H9 (cell line): ENCODE data around the gene CACNB2. TPM values are rescaled to one million over a fixed set of nuclear protein-coding genes. Genes with fewer than 3 reads are reported as not detected.

ENCODE experiments used
- DNase-seq: peaks from one replicate; pipeline ENCODE4 v3.0.0-alpha.2; 2017
- H2AFZ ChIP-seq: one replicate; pipeline ENCODE4 v1.6.1; 2013; ENCODE audit warnings: mild to moderate bottlenecking, low read length, control low read depth, moderate library complexity
- H2AK5ac ChIP-seq: 2 replicates; pipeline ENCODE4 v1.6.1; 2013; ENCODE audit warnings: low read length, control low read depth, mixed read lengths; ENCODE audit not compliant: insufficient read length
- H2BK120ac ChIP-seq: one replicate; pipeline ENCODE4 v1.6.1; 2013; ENCODE audit warnings: low read depth, mild to moderate bottlenecking, low read length, control low read depth, inconsistent platforms; ENCODE audit not compliant: poor library complexity, severe bottlenecking
- H2BK12ac ChIP-seq: 2 replicates; pipeline ENCODE4 v1.6.1; 2013; ENCODE audit warnings: low read length, control low read depth, mixed read lengths, low read depth; ENCODE audit not compliant: insufficient read length
- H2BK15ac ChIP-seq: 2 replicates; pipeline ENCODE4 v1.6.1; 2013; ENCODE audit warnings: low read depth, low read length, control low read depth
- H2BK20ac ChIP-seq: one replicate; pipeline ENCODE4 v1.6.1; 2013; ENCODE audit warnings: low read depth, mild to moderate bottlenecking, low read length, control low read depth, inconsistent platforms; ENCODE audit not compliant: poor library complexity, severe bottlenecking
- H2BK5ac ChIP-seq: 2 replicates; pipeline ENCODE4 v1.6.1; 2013; ENCODE audit warnings: low read length, control low read depth, mixed read lengths; ENCODE audit not compliant: insufficient read length
- H3K14ac ChIP-seq: 2 replicates; pipeline ENCODE4 v1.6.1; 2013; ENCODE audit warnings: low read length, control low read depth; ENCODE audit not compliant: insufficient read depth
- H3K18ac ChIP-seq: 2 replicates; pipeline ENCODE4 v1.6.1; 2013; ENCODE audit warnings: low read depth, mild to moderate bottlenecking, mixed read lengths, low read length, control low read depth; ENCODE audit not compliant: insufficient read length
- H3K23ac ChIP-seq: 2 replicates; pipeline ENCODE4 v1.6.1; 2013; ENCODE audit warnings: low read length, control low read depth, mixed read lengths, low read depth; ENCODE audit not compliant: insufficient read length
- H3K23me2 ChIP-seq: 2 replicates; pipeline ENCODE4 v1.6.1; 2013; ENCODE audit warnings: low read depth, mild to moderate bottlenecking, mixed read lengths, low read length, control low read depth; ENCODE audit not compliant: insufficient read length, poor library complexity, severe bottlenecking
- H3K27ac ChIP-seq: 2 replicates; pipeline ENCODE4 v1.5.1; 2013; ENCODE audit warnings: low read length, control low read depth, mixed read lengths, low read depth; ENCODE audit not compliant: insufficient read length
- H3K27me3 ChIP-seq: 2 replicates; pipeline ENCODE4 v1.6.1; 2013; ENCODE audit warnings: low read length, control low read depth, inconsistent platforms; ENCODE audit not compliant: insufficient read depth
- H3K4ac ChIP-seq: 2 replicates; pipeline ENCODE4 v1.6.1; 2013; ENCODE audit warnings: low read depth, mild to moderate bottlenecking, control low read depth, inconsistent platforms, low read length, moderate library complexity
- H3K4me1 ChIP-seq: 2 replicates; pipeline ENCODE4 v1.6.1; 2013; ENCODE audit warnings: low read length, control low read depth, inconsistent platforms; ENCODE audit not compliant: insufficient read depth
- H3K4me2 ChIP-seq: 2 replicates; pipeline ENCODE4 v1.6.1; 2013; ENCODE audit warnings: low read length, control low read depth, mixed read lengths; ENCODE audit not compliant: insufficient read length, insufficient read depth
- H3K56ac ChIP-seq: 2 replicates; pipeline ENCODE4 v1.6.1; 2013; ENCODE audit warnings: low read depth, mild to moderate bottlenecking, mixed read lengths, low read length, control low read depth; ENCODE audit not compliant: insufficient read length
- H3K79me1 ChIP-seq: 2 replicates; pipeline ENCODE4 v1.6.1; 2013; ENCODE audit warnings: low read depth, mild to moderate bottlenecking, moderate library complexity, low read length, control low read depth, inconsistent platforms; ENCODE audit not compliant: insufficient read depth, poor library complexity, severe bottlenecking
- H3K79me2 ChIP-seq: 2 replicates; pipeline ENCODE4 v1.6.1; 2013; ENCODE audit warnings: low read length, control low read depth, inconsistent platforms; ENCODE audit not compliant: insufficient read depth
- H3K9ac ChIP-seq: 2 replicates; pipeline ENCODE4 v1.6.1; 2013; ENCODE audit warnings: low read length, control low read depth, mixed read lengths; ENCODE audit not compliant: insufficient read length; ENCODE audit errors: extremely low read depth
- H3K9me3 ChIP-seq: one replicate; pipeline ENCODE4 v1.6.1; 2013; ENCODE audit warnings: low read depth, low read length, inconsistent platforms; ENCODE audit not compliant: control insufficient read depth
- H3T11ph ChIP-seq: one replicate; pipeline ENCODE4 v1.6.1; 2013; ENCODE audit warnings: mild to moderate bottlenecking, low read length, control low read depth, inconsistent platforms
- H4K20me1 ChIP-seq: one replicate; pipeline ENCODE4 v1.6.1; 2013; ENCODE audit not compliant: control insufficient read depth, insufficient read length, insufficient read depth
- H4K5ac ChIP-seq: 2 replicates; pipeline ENCODE4 v1.6.1; 2013; ENCODE audit warnings: low read depth, mild to moderate bottlenecking, mixed read lengths, low read length, control low read depth; ENCODE audit not compliant: insufficient read length
- H4K8ac ChIP-seq: replicated peaks from 2 replicates; pipeline ENCODE4 v1.6.1; 2013; ENCODE audit warnings: low read length, control low read depth, mixed read lengths, low read depth; ENCODE audit not compliant: insufficient read length
- H4K91ac ChIP-seq: 2 replicates; pipeline ENCODE4 v1.6.1; 2013; ENCODE audit warnings: low read depth, mild to moderate bottlenecking, moderate library complexity, mixed read lengths, low read length, control low read depth; ENCODE audit not compliant: insufficient read length
- H3K27ac Mint-ChIP-seq, 3 experiments: 2 replicates in 2 of 3; 3 replicates in 1 of 3; pipeline ENCODE4 v1.8.0; 2020 to 2021; ENCODE audit warnings: mixed read lengths in 3 of 3, mild to moderate bottlenecking in 1 of 3, moderate library complexity in 1 of 3
- H3K27me3 Mint-ChIP-seq: 2 replicates; pipeline ENCODE4 v1.8.0; 2021; ENCODE audit warnings: low read depth, mild to moderate bottlenecking, moderate library complexity, mixed read lengths
- H3K36me3 Mint-ChIP-seq, 3 experiments: 2 replicates in 2 of 3; 3 replicates in 1 of 3; pipeline ENCODE4 v1.8.0; 2020 to 2021; ENCODE audit warnings: low read depth in 3 of 3, mixed read lengths in 3 of 3; ENCODE audit not compliant: insufficient read depth in 1 of 3
- H3K4me1 Mint-ChIP-seq, 2 experiments: 2 replicates each; pipeline ENCODE4 v1.8.0; 2020; ENCODE audit warnings: mixed read lengths in 2 of 2
- H3K4me3 Mint-ChIP-seq, 2 experiments: 2 replicates in 1 of 2; 3 replicates in 1 of 2; pipeline ENCODE4 v1.8.0; 2020 to 2021; ENCODE audit warnings: mild to moderate bottlenecking in 2 of 2, mixed read lengths in 2 of 2, moderate library complexity in 1 of 2
- H3K9me3 Mint-ChIP-seq, 2 experiments: 2 replicates in 1 of 2; 3 replicates in 1 of 2; pipeline ENCODE4 v1.8.0; 2020; ENCODE audit warnings: mild to moderate bottlenecking in 2 of 2, mixed read lengths in 2 of 2, moderate library complexity in 1 of 2
- WGBS: extraction: QIAGEN DNeasy Blood & Tissue Kit; methylation state at CpG from one replicate; pipeline ENCODE4 v1.1.7; 2013; ENCODE audit warnings: missing lambda C conversion rate, low lambda C conversion rate, mixed read lengths; ENCODE audit not compliant: insufficient read length; ENCODE audit errors: extremely low coverage; 5-methylcytosine and 5-hydroxymethylcytosine counted together
- total RNA-seq: library from RNA; stranded (reverse); gene quantifications from 2 replicates; pipeline ENCODE4 v1.2.1, GENCODE V29; 2021
- TF ChIP-seq, protein P1 (sequence below): fragments of 200-600 bp; sonication (generic); conservative IDR thresholded peaks from 3 replicates; pipeline ENCODE4 v1.8.0; 2021; ENCODE audit warnings: antibody characterized with exemption, mild to moderate bottlenecking

The CACNB2 gene
- total RNA-seq, 1 experiment from 2014 or later = 2.6 TPM

GRCh38 chr10:18310761-18311160, 170.5 kb downstream of the CACNB2 start:
- H3K79me1 ChIP-seq = no peaks in the 10 kb centered on the region
- no CpG with 5 or more reads among the region's 2 CpGs for WGBS
- DNase-seq = no peak

More at GRCh38 chr10:18310761-18311160, 170.5 kb downstream of the CACNB2 start:
- H4K5ac ChIP-seq = no peak overlapping the region
- no peak overlapping the region for H3K14ac ChIP-seq
- no peak overlapping the region for H2BK120ac ChIP-seq
- no peak overlapping the region for H4K8ac ChIP-seq
- peaks cover 3 to 4% of the 10 kb centered on the region in 2 experiments; a peak in 2 of 4 replicates for H3K4me1 Mint-ChIP-seq
- H4K20me1 ChIP-seq = no peaks in the 10 kb centered on the region
- TF ChIP-seq, protein P1, sequence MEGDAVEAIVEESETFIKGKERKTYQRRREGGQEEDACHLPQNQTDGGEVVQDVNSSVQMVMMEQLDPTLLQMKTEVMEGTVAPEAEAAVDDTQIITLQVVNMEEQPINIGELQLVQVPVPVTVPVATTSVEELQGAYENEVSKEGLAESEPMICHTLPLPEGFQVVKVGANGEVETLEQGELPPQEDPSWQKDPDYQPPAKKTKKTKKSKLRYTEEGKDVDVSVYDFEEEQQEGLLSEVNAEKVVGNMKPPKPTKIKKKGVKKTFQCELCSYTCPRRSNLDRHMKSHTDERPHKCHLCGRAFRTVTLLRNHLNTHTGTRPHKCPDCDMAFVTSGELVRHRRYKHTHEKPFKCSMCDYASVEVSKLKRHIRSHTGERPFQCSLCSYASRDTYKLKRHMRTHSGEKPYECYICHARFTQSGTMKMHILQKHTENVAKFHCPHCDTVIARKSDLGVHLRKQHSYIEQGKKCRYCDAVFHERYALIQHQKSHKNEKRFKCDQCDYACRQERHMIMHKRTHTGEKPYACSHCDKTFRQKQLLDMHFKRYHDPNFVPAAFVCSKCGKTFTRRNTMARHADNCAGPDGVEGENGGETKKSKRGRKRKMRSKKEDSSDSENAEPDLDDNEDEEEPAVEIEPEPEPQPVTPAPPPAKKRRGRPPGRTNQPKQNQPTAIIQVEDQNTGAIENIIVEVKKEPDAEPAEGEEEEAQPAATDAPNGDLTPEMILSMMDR = no peak
- no peak overlapping the region for H2BK5ac ChIP-seq
- H2AFZ ChIP-seq = no peak overlapping the region
- no peak overlapping the region for H2BK15ac ChIP-seq
- H3K9me3 Mint-ChIP-seq = no peaks in the 10 kb centered on the region
- no peak overlapping the region for H3K4me3 Mint-ChIP-seq
- H4K91ac ChIP-seq = no peak overlapping the region
- H3K27me3 Mint-ChIP-seq = no peaks in the 10 kb centered on the region
- H3K36me3 Mint-ChIP-seq = no peaks in the 10 kb centered on the region
- H2AK5ac ChIP-seq = no peak overlapping the region
- no peak overlapping the region for H3T11ph ChIP-seq
- H3K27me3 ChIP-seq = no peaks in the 10 kb centered on the region
- no peak overlapping the region for H3K18ac ChIP-seq
- no peaks in the 10 kb centered on the region for H3K23me2 ChIP-seq
- no peak overlapping the region for H3K23ac ChIP-seq
- no peak overlapping the region for H2BK20ac ChIP-seq
- no peak overlapping the region for H2BK12ac ChIP-seq
- no peaks in the 10 kb centered on the region for H3K79me2 ChIP-seq
- H3K56ac ChIP-seq = no peak overlapping the region
- no peak overlapping the region for H3K9ac ChIP-seq
- H3K27ac ChIP-seq = no peak overlapping the region
- no peak overlapping the region for H3K4ac ChIP-seq
- no peaks in the 10 kb centered on the region for H3K9me3 ChIP-seq
- no peak overlapping the region for H3K27ac Mint-ChIP-seq
- H3K4me2 ChIP-seq = no peak overlapping the region
- no peaks in the 10 kb centered on the region for H3K4me1 ChIP-seq
